HG02840 (cell line): ENCODE results near the gene DNM3.

Experiments
- ATAC-seq: cut with Tn5 transposase; IDR thresholded peaks from one replicate; pipeline ENCODE4 v1.9.1; 2021; ENCODE audit warnings: mild to moderate bottlenecking, moderate library complexity, moderate number of reproducible peaks; ENCODE audit not compliant: unreplicated experiment, low FRiP score

Gene DNM3

GRCh38 chr1:172375211-172375631, 533.9 kb downstream of the DNM3 start:
- no peak for ATAC-seq

- ATAC-seq = no peak
Measured at GRCh38 chr1:172376431-172376830, 535.1 kb downstream of the DNM3 start.

GRCh38 chr1:172377565-172377964, 536.3 kb downstream of the DNM3 start:
- no peak for ATAC-seq

GRCh38 chr1:172378109-172378760, 536.9 kb downstream of the DNM3 start:
- ATAC-seq = no peak

- ATAC-seq = peak; percentile 88
Measured at GRCh38 chr1:172380441-172381244, 539.3 kb downstream of the DNM3 start.

GRCh38 chr1:172381946-172382345, 540.6 kb downstream of the DNM3 start:
- no peak for ATAC-seq

- ATAC-seq = no peak
Measured at GRCh38 chr1:172382406-172382805, 541.1 kb downstream of the DNM3 start.

GRCh38 chr1:172382990-172383389, 541.7 kb downstream of the DNM3 start:
- ATAC-seq = no peak

GRCh38 chr1:172383536-172383935, 542.2 kb downstream of the DNM3 start:
- ATAC-seq = no peak

GRCh38 chr1:172384656-172385055, 543.4 kb downstream of the DNM3 start:
- no peak for ATAC-seq

GRCh38 chr1:172386046-172386445, 544.7 kb downstream of the DNM3 start:
- ATAC-seq = no peak

- ATAC-seq = no peak
Measured at GRCh38 chr1:172388490-172388889, 547.2 kb downstream of the DNM3 start.

GRCh38 chr1:172390301-172390682, 549.0 kb downstream of the DNM3 start:
- ATAC-seq = no peak

- peak; percentile 53 for ATAC-seq
Measured at GRCh38 chr1:172390683-172391551, 549.6 kb downstream of the DNM3 start.

- no peak for ATAC-seq
Measured at GRCh38 chr1:172391976-172392375, 550.7 kb downstream of the DNM3 start.

GRCh38 chr1:172393354-172393753, 552.1 kb downstream of the DNM3 start:
- ATAC-seq = no peak

- ATAC-seq = peak; percentile 67
Measured at GRCh38 chr1:172394141-172394751, 552.9 kb downstream of the DNM3 start.

GRCh38 chr1:172394811-172395210, 553.5 kb downstream of the DNM3 start:
- ATAC-seq = no peak

- no peak for ATAC-seq
Measured at GRCh38 chr1:172395576-172395975, 554.3 kb downstream of the DNM3 start.

- peak; percentile 41 for ATAC-seq
Measured at GRCh38 chr1:172397221-172397620, 555.9 kb downstream of the DNM3 start.

- no peak for ATAC-seq
Measured at GRCh38 chr1:172397633-172398032, 556.3 kb downstream of the DNM3 start.
